ENCODE data around the gene SLX4.

Gene SLX4

GRCh38 chr16:3536271-3536731 is 75.1 kb downstream of the SLX4 start:
- DNase-seq, result no peak
- H2BK120ac ChIP-seq (ENCODE audit: insufficient read depth, low read length, poor library complexity), result no peak overlapping the region
- no peak overlapping the region for H3K4me3 ChIP-seq (ENCODE audit: low read depth, low read length)
- H3K4me2 ChIP-seq (ENCODE audit: low read length), result no peak overlapping the region
- H4K12ac ChIP-seq (ENCODE audit: low read depth, low read length), result no peak overlapping the region
- no peak overlapping the region for H3K4ac ChIP-seq (ENCODE audit: low read depth, low read length)
- no peak overlapping the region for H3K18ac ChIP-seq (ENCODE audit: low read length)
- no peak overlapping the region for H3K27ac ChIP-seq (ENCODE audit: low read depth, low read length)
- H3K4me1 ChIP-seq (ENCODE audit: control insufficient read depth in 1 of 2, insufficient read depth in 2 of 2, low read length in 2 of 2), result no peaks in the 10 kb centered on the region
- no peaks in the 10 kb centered on the region for H3K79me1 ChIP-seq (ENCODE audit: low read length)
- no peak overlapping the region for H4K8ac ChIP-seq (ENCODE audit: low read depth, low read length)
- no peak overlapping the region for H3K9ac ChIP-seq (ENCODE audit: low read length)
- no peak overlapping the region for H2BK5ac ChIP-seq (ENCODE audit: low read depth, low read length, poor library complexity)
- no peak overlapping the region for H3K14ac ChIP-seq (ENCODE audit: low read length)
- H3K23ac ChIP-seq (ENCODE audit: low read length), result no peak overlapping the region
- H2AFZ ChIP-seq (ENCODE audit: insufficient read depth, low read length, poor library complexity), result no peak overlapping the region
- no peak overlapping the region for H4K91ac ChIP-seq (ENCODE audit: low read depth, low read length)
- H2BK12ac ChIP-seq (ENCODE audit: low read length), result no peak overlapping the region
- H3K79me2 ChIP-seq (ENCODE audit: control insufficient read depth, insufficient read depth, low read length, poor library complexity), result no peaks in the 10 kb centered on the region
- H2AK5ac ChIP-seq (ENCODE audit: low read length), result no peak overlapping the region
- H3K36me3 ChIP-seq (ENCODE audit: control insufficient read depth in 1 of 2, insufficient read depth in 2 of 2, low read length in 2 of 2), result peaks cover 11 to 18% of the 10 kb centered on the region in 2 experiments
- H3K27me3 ChIP-seq (ENCODE audit: insufficient read depth, low read length), result no peaks in the 10 kb centered on the region
- H3K9me3 ChIP-seq (ENCODE audit: insufficient read depth, low read depth, low read length), result peaks cover 2% of the 10 kb centered on the region
- no CpG with 5 or more reads among the region's 3 CpGs for WGBS (ENCODE audit: extremely low coverage, insufficient coverage, insufficient read length)

- Histone ChIP-seq H3K4me1 (ENCODE audit: control insufficient read depth in 1 of 2, insufficient read depth in 2 of 2, low read length in 2 of 2) (no peaks in the 10 kb centered on the region), H4K8ac (ENCODE audit: low read depth, low read length) (no peak overlapping the region), H2BK5ac (ENCODE audit: low read depth, low read length, poor library complexity) (no peak overlapping the region), H2AK5ac (ENCODE audit: low read length) (no peak overlapping the region), H3K27ac (ENCODE audit: low read depth, low read length) (no peak overlapping the region), H3K18ac (ENCODE audit: low read length) (no peak overlapping the region), H3K36me3 (ENCODE audit: control insufficient read depth in 1 of 2, insufficient read depth in 2 of 2, low read length in 2 of 2) (peaks cover 11 to 24% of the 10 kb centered on the region in 2 experiments), H2AFZ (ENCODE audit: insufficient read depth, low read length, poor library complexity) (no peak overlapping the region), H4K12ac (ENCODE audit: low read depth, low read length) (no peak overlapping the region), H3K79me2 (ENCODE audit: control insufficient read depth, insufficient read depth, low read length, poor library complexity) (no peaks in the 10 kb centered on the region), H2BK12ac (ENCODE audit: low read length) (no peak overlapping the region), H3K14ac (ENCODE audit: low read length) (no peak overlapping the region), H4K91ac (ENCODE audit: low read depth, low read length) (no peak overlapping the region), H3K79me1 (ENCODE audit: low read length) (no peaks in the 10 kb centered on the region), H3K23ac (ENCODE audit: low read length) (no peak overlapping the region), H3K4ac (ENCODE audit: low read depth, low read length) (no peak overlapping the region), H3K9me3 (ENCODE audit: insufficient read depth, low read depth, low read length) (peaks cover 4% of the 10 kb centered on the region), H3K27me3 (ENCODE audit: insufficient read depth, low read length) (no peaks in the 10 kb centered on the region), H3K4me3 (ENCODE audit: low read depth, low read length) (no peak overlapping the region), H3K4me2 (ENCODE audit: low read length) (no peak overlapping the region), H2BK120ac (ENCODE audit: insufficient read depth, low read length, poor library complexity) (no peak overlapping the region), H3K9ac (ENCODE audit: low read length) (no peak overlapping the region)
- DNase-seq, result no peak
- WGBS (ENCODE audit: extremely low coverage, insufficient coverage, insufficient read length), result no CpG with 5 or more reads among the region's 10 CpGs
Measured at GRCh38 chr16:3534126-3534525, 77.3 kb downstream of the SLX4 start.

- H3K18ac ChIP-seq (ENCODE audit: low read length), result no peak overlapping the region
- no peaks in the 10 kb centered on the region for H3K79me1 ChIP-seq (ENCODE audit: low read length)
- no peak overlapping the region for H2AK5ac ChIP-seq (ENCODE audit: low read length)
- H2AFZ ChIP-seq (ENCODE audit: insufficient read depth, low read length, poor library complexity), result no peak overlapping the region
- H3K36me3 ChIP-seq (ENCODE audit: control insufficient read depth in 1 of 2, insufficient read depth in 2 of 2, low read length in 2 of 2), result peaks cover 11 to 29% of the 10 kb centered on the region in 2 experiments
- H3K27me3 ChIP-seq (ENCODE audit: insufficient read depth, low read length), result no peaks in the 10 kb centered on the region
- peaks cover 7% of the 10 kb centered on the region for H3K9me3 ChIP-seq (ENCODE audit: insufficient read depth, low read depth, low read length)
- H2BK5ac ChIP-seq (ENCODE audit: low read depth, low read length, poor library complexity), result no peak overlapping the region
- no peak overlapping the region for H3K9ac ChIP-seq (ENCODE audit: low read length)
- no peak overlapping the region for H2BK12ac ChIP-seq (ENCODE audit: low read length)
- WGBS (ENCODE audit: extremely low coverage, insufficient coverage, insufficient read length), result no CpG with 5 or more reads among the region's 12 CpGs
- H2BK120ac ChIP-seq (ENCODE audit: insufficient read depth, low read length, poor library complexity), result no peak overlapping the region
- no peak overlapping the region for H4K8ac ChIP-seq (ENCODE audit: low read depth, low read length)
- H4K91ac ChIP-seq (ENCODE audit: low read depth, low read length), result no peak overlapping the region
- no peak overlapping the region for H3K23ac ChIP-seq (ENCODE audit: low read length)
- H3K79me2 ChIP-seq (ENCODE audit: control insufficient read depth, insufficient read depth, low read length, poor library complexity), result no peaks in the 10 kb centered on the region
- no peak overlapping the region for H3K4ac ChIP-seq (ENCODE audit: low read depth, low read length)
- H3K4me2 ChIP-seq (ENCODE audit: low read length), result no peak overlapping the region
- H3K27ac ChIP-seq (ENCODE audit: low read depth, low read length), result no peak overlapping the region
- DNase-seq, result no peak
- no peak overlapping the region for H3K4me3 ChIP-seq (ENCODE audit: low read depth, low read length)
- H4K12ac ChIP-seq (ENCODE audit: low read depth, low read length), result no peak overlapping the region
- H3K14ac ChIP-seq (ENCODE audit: low read length), result no peak overlapping the region
- H3K4me1 ChIP-seq (ENCODE audit: control insufficient read depth in 1 of 2, insufficient read depth in 2 of 2, low read length in 2 of 2), result no peaks in the 10 kb centered on the region
Measured at GRCh38 chr16:3532741-3533140, 78.7 kb downstream of the SLX4 start.

Measured in trophoblast cell (in vitro differentiated cells and primary cell).